IMR-90 (cell line): ENCODE measurements around the gene CELF6. TPM values are rescaled to one million over a fixed set of nuclear protein-coding genes. Genes with fewer than 3 reads are reported as not detected.

Experiments used
- ATAC-seq: fragments of 200-7000 bp; cut with Tn5 transposase; 2 replicates; pipeline ENCODE4 v1.9.1; 2020; ENCODE audit warnings: low read depth, mild to moderate bottlenecking, moderate library complexity
- BruUV-seq: library from RNA; stranded (reverse); fragments of 400-500 nt; replicated peaks from 2 replicates; lab custom pipeline; 2021; lab: Mats Ljungman, UMichigan
- CTCF ChIA-PET: fragments of 300-600 bp; formaldehyde crosslinking; extraction: SDS; loops from one replicate; lab custom pipeline; 2021; ENCODE audit warnings: antibody characterized with exemption; lab: Yijun Ruan, JAX
- POLR2A ChIA-PET: fragments of 300-600 bp; sonication (Branson Sonifier 250); formaldehyde crosslinking; loops from one replicate; lab custom pipeline; 2022; ENCODE audit warnings: antibody characterized with exemption; ENCODE audit not compliant: unreplicated experiment; lab: Charles Lee
- DNase-seq: peaks from one replicate; pipeline ENCODE4 v3.0.0; 2013
- H2AFZ ChIP-seq: replicated peaks from 2 replicates; pipeline ENCODE3; 2013; ENCODE audit warnings: low read length, mild to moderate bottlenecking; ENCODE audit not compliant: poor library complexity
- H2AK5ac ChIP-seq: 2 replicates; pipeline ENCODE4 v1.6.1; 2013; ENCODE audit warnings: low read depth, low read length, inconsistent platforms
- H2AK9ac ChIP-seq: replicated peaks from 2 replicates; pipeline ENCODE3; 2013; ENCODE audit warnings: mild to moderate bottlenecking, low read depth, low read length, moderate library complexity; ENCODE audit not compliant: poor library complexity
- H2BK120ac ChIP-seq: 2 replicates; pipeline ENCODE4 v1.6.1; 2013; ENCODE audit warnings: low read depth, low read length, inconsistent platforms
- H2BK15ac ChIP-seq: 3 replicates; pipeline ENCODE4 v1.6.1; 2013; ENCODE audit warnings: low read depth, low read length, inconsistent platforms
- H2BK20ac ChIP-seq: 2 replicates; pipeline ENCODE4 v1.6.1; 2013; ENCODE audit warnings: low read depth, mild to moderate bottlenecking, inconsistent platforms, low read length, moderate library complexity
- H2BK5ac ChIP-seq: 2 replicates; pipeline ENCODE4 v1.6.1; 2013; ENCODE audit warnings: mild to moderate bottlenecking, low read depth, low read length, inconsistent platforms; ENCODE audit not compliant: poor library complexity, severe bottlenecking
- H3K14ac ChIP-seq: replicated peaks from 2 replicates; pipeline ENCODE4 v1.6.1; 2013; ENCODE audit warnings: low read depth, low read length, inconsistent platforms
- H3K18ac ChIP-seq: 2 replicates; pipeline ENCODE4 v1.6.1; 2013; ENCODE audit warnings: low read depth, low read length, control low read depth
- H3K23ac ChIP-seq: 2 replicates; pipeline ENCODE4 v1.6.1; 2013; ENCODE audit warnings: low read depth, low read length, inconsistent platforms
- H3K27ac ChIP-seq: 2 replicates; pipeline ENCODE4 v1.5.1; 2013; ENCODE audit warnings: mild to moderate bottlenecking, control low read depth, low read length; ENCODE audit not compliant: insufficient read depth
- H3K27me3 ChIP-seq: 2 replicates; pipeline ENCODE4 v1.6.1; 2013; ENCODE audit warnings: low read length; ENCODE audit not compliant: control insufficient read depth, insufficient read depth
- H3K36me3 ChIP-seq: 2 replicates; pipeline ENCODE4 v1.6.1; 2013; ENCODE audit warnings: low read length, mixed read lengths; ENCODE audit not compliant: control insufficient read depth, insufficient read depth
- H3K4ac ChIP-seq: 2 replicates; pipeline ENCODE4 v1.6.1; 2013; ENCODE audit warnings: low read depth, low read length, inconsistent platforms
- H3K4me1 ChIP-seq: 2 replicates; pipeline ENCODE4 v1.6.1; 2013; ENCODE audit warnings: low read length, mixed read lengths; ENCODE audit not compliant: control insufficient read depth, insufficient read depth
- H3K4me2 ChIP-seq: 2 replicates; pipeline ENCODE4 v1.6.1; 2013; ENCODE audit warnings: low read depth, mild to moderate bottlenecking, control low read depth, low read length, moderate library complexity
- H3K4me3 ChIP-seq: 2 replicates; pipeline ENCODE4 v1.5.1; 2013; ENCODE audit warnings: low read depth, mild to moderate bottlenecking, control low read depth, low read length, moderate library complexity; ENCODE audit not compliant: insufficient read depth
- H3K56ac ChIP-seq: 2 replicates; pipeline ENCODE4 v1.6.1; 2013; ENCODE audit warnings: low read length, inconsistent platforms; ENCODE audit not compliant: insufficient read depth; ENCODE audit errors: extremely low read depth
- H3K79me1 ChIP-seq, 2 experiments: 2 replicates each; pipeline ENCODE4 v1.6.1; 2013; ENCODE audit warnings: low read length in 2 of 2, inconsistent platforms in 1 of 2, low read depth in 1 of 2
- H3K9ac ChIP-seq: 2 replicates; pipeline ENCODE4 v1.6.1; 2013; ENCODE audit warnings: low read depth, low read length, control low read depth
- H3K9me1 ChIP-seq: 2 replicates; pipeline ENCODE4 v1.6.1; 2013; ENCODE audit warnings: low read length, inconsistent platforms; ENCODE audit not compliant: insufficient read depth
- H3K9me3 ChIP-seq: 2 replicates; pipeline ENCODE4 v1.6.1; 2013; ENCODE audit warnings: low read length; ENCODE audit not compliant: control insufficient read depth, insufficient read depth
- H4K20me1 ChIP-seq: 2 replicates; pipeline ENCODE4 v1.6.1; 2013; ENCODE audit warnings: low read length, inconsistent platforms; ENCODE audit not compliant: insufficient read depth
- H4K5ac ChIP-seq: 2 replicates; pipeline ENCODE4 v1.6.1; 2013; ENCODE audit warnings: mild to moderate bottlenecking, low read depth, low read length, control low read depth
- H4K8ac ChIP-seq, 2 experiments: 2 replicates each; pipeline ENCODE4 v1.6.1; 2013; ENCODE audit warnings: low read depth in 2 of 2, low read length in 2 of 2, control low read depth in 1 of 2, inconsistent platforms in 1 of 2
- H4K91ac ChIP-seq: 2 replicates; pipeline ENCODE4 v1.6.1; 2013; ENCODE audit warnings: low read depth, low read length, inconsistent platforms; ENCODE audit not compliant: insufficient read depth
- BHLHE40 ChIP-seq: fragments of 150-350 bp; IDR thresholded peaks from 2 replicates; pipeline ENCODE4 v1.6.1; 2016; ENCODE audit warnings: mild to moderate bottlenecking, low read depth, low read length
- CHD1 ChIP-seq: IDR thresholded peaks from 2 replicates; pipeline ENCODE4 v1.6.1; 2012; ENCODE audit warnings: low read depth, low read length, improper control_type of control experiment
- FOS ChIP-seq: fragments of 150-350 bp; IDR thresholded peaks from 2 replicates; pipeline ENCODE4 v1.6.1; 2016; ENCODE audit warnings: low read depth, low read length
- MXI1 ChIP-seq: IDR thresholded peaks from 2 replicates; pipeline ENCODE4 v1.6.1; 2012; ENCODE audit warnings: low read depth, mild to moderate bottlenecking, low read length, moderate library complexity, borderline replicate concordance
- POLR2A ChIP-seq: IDR thresholded peaks from 2 replicates; pipeline ENCODE4 v1.6.1; 2012; ENCODE audit warnings: mild to moderate bottlenecking, low read depth, low read length
- RCOR1 ChIP-seq: IDR thresholded peaks from 2 replicates; pipeline ENCODE4 v1.6.1; 2012; ENCODE audit warnings: mild to moderate bottlenecking, low read length, improper control_type of control experiment; ENCODE audit not compliant: insufficient replicate concordance
- SMC3 ChIP-seq: fragments of 150-350 bp; IDR thresholded peaks from 2 replicates; pipeline ENCODE4 v1.6.1; 2016; ENCODE audit warnings: low read depth, mild to moderate bottlenecking, antibody characterized with exemption, low read length, moderate library complexity
- USF2 ChIP-seq: fragments of 150-350 bp; IDR thresholded peaks from 2 replicates; pipeline ENCODE4 v1.6.1; 2017; ENCODE audit warnings: mild to moderate bottlenecking, antibody characterized with exemption, low read length, low read depth
- WGBS, 2 experiments: methylation state at CpG; one replicate each; pipeline versions ENCODE4 v1.1.5 to v1.1.7; 2013; ENCODE audit warnings: missing lambda C conversion rate in 2 of 2; ENCODE audit not compliant: insufficient read length in 1 of 2; ENCODE audit errors: extremely low coverage in 2 of 2; 5-methylcytosine and 5-hydroxymethylcytosine counted together
- dilution Hi-C: fragments of 300-500 bp; cut with HindIII; formaldehyde crosslinking; loops from one replicate; pipeline ENCODE4 v1.14.3; 2018; ENCODE audit warnings: low sequenced_read_pairs; ENCODE audit not compliant: unreplicated experiment
- in situ Hi-C: fragments of 300-500 bp; cut with MboI; formaldehyde crosslinking; loops from 3 replicates; pipeline ENCODE4 v1.14.3; 2019; ENCODE audit warnings: low sequenced_read_pairs, inconsistent platforms, mixed read lengths
- intact Hi-C: fragments of 100-400 bp; cut with micrococcal nuclease; formaldehyde crosslinking; loops from 2 replicates; pipeline ENCODE4 v1.10.0; 2022
- polyA plus RNA-seq, 3 experiments: library from polyadenylated mRNA; depleted of rRNA; stranded (reverse); fragments of >200 nt; gene quantifications; 2 replicates each; pipeline ENCODE4 v1.2.3, GENCODE V29; 2012; ENCODE audit warnings: low replicate concordance in 1 of 3
- total RNA-seq: library from RNA; depleted of rRNA; stranded (reverse); fragments of >200 nt; gene quantifications from 2 replicates; pipeline ENCODE4 v1.2.3, GENCODE V29; 2012
- TF ChIP-seq, protein P1 (sequence below): fragments of 150-350 bp; IDR thresholded peaks from 2 replicates; pipeline ENCODE4 v1.6.1; 2016; ENCODE audit warnings: low read depth, mild to moderate bottlenecking, low read length, moderate library complexity, borderline replicate concordance

Gene CELF6
- total and polyA plus RNA-seq, 2 of the 4 experiments (the other 2 are of a cell fraction), result 0.07 TPM; not detected in 1

GRCh38 chr15:72306211-72306785, 13.7 kb downstream of the CELF6 start:
- Histone ChIP-seq H3K56ac (no peak overlapping the region), H4K5ac (no peak overlapping the region), H2AFZ (no peak overlapping the region), H3K18ac (no peak overlapping the region), H3K9me1 (no peaks in the 10 kb centered on the region), H2BK120ac (no peak overlapping the region), H3K36me3 (no peaks in the 10 kb centered on the region), H4K91ac (no peak overlapping the region), H3K14ac (no peak overlapping the region), H3K4ac (no peak overlapping the region), H3K23ac (no peak overlapping the region), H4K8ac (no peak overlapping the region), H2AK9ac (no peak overlapping the region), H3K9ac (no peak overlapping the region), H3K4me1 (peaks cover 3% of the 10 kb centered on the region; the same call in 1 of the 2 replicates), H3K27ac (no peak overlapping the region), H2BK5ac (no peak overlapping the region), H3K4me2 (no peak overlapping the region), H4K20me1 (0 out of 2 replicates have a peak, but pooled peaks cover 3% of the 10 kb centered on the region), H3K9me3 (no peaks in the 10 kb centered on the region), H3K4me3 (no peak overlapping the region), H2BK20ac (no peak overlapping the region), H3K79me1 (no peaks in the 10 kb centered on the region), H2BK15ac (no peak overlapping the region), H2AK5ac (no peak overlapping the region), H3K27me3 (peaks cover 20% of the 10 kb centered on the region)
- WGBS, 2 experiments, result 33% methylated on average over 1 of the region's 10 CpGs; no CpG with 5 or more reads in 1 of the 2 experiments
- ATAC-seq (no peak), DNase-seq (peak; percentile 32)
- intact Hi-C loops, result no loop called here
- dilution Hi-C loops, result no loop called here
- ChIA-PET POLR2A (no interaction called here), CTCF (no interaction called here)
- no TSS peak for BruUV-seq
- in situ Hi-C loops, result loop anchor here (10.0 kb wide), 1 partner anchor 369 kb away; no protein-coding TSS in a partner anchor
- TF ChIP-seq BHLHE40 (no peak), USF2 (no peak), CHD1 (no peak), MXI1 (no peak), FOS (no peak), SMC3 (no peak), POLR2A (no peak), RCOR1 (no peak)
- TF ChIP-seq, protein P1, sequence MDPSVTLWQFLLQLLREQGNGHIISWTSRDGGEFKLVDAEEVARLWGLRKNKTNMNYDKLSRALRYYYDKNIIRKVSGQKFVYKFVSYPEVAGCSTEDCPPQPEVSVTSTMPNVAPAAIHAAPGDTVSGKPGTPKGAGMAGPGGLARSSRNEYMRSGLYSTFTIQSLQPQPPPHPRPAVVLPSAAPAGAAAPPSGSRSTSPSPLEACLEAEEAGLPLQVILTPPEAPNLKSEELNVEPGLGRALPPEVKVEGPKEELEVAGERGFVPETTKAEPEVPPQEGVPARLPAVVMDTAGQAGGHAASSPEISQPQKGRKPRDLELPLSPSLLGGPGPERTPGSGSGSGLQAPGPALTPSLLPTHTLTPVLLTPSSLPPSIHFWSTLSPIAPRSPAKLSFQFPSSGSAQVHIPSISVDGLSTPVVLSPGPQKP, result no peak
